GM19455 (cell line): ENCODE results near the gene RNU6-1.

ENCODE experiments used
- ATAC-seq: cut with Tn5 transposase; IDR thresholded peaks from one replicate; pipeline ENCODE4 v1.9.1; 2021; ENCODE audit not compliant: unreplicated experiment

RNU6-1 gene

DNA sequence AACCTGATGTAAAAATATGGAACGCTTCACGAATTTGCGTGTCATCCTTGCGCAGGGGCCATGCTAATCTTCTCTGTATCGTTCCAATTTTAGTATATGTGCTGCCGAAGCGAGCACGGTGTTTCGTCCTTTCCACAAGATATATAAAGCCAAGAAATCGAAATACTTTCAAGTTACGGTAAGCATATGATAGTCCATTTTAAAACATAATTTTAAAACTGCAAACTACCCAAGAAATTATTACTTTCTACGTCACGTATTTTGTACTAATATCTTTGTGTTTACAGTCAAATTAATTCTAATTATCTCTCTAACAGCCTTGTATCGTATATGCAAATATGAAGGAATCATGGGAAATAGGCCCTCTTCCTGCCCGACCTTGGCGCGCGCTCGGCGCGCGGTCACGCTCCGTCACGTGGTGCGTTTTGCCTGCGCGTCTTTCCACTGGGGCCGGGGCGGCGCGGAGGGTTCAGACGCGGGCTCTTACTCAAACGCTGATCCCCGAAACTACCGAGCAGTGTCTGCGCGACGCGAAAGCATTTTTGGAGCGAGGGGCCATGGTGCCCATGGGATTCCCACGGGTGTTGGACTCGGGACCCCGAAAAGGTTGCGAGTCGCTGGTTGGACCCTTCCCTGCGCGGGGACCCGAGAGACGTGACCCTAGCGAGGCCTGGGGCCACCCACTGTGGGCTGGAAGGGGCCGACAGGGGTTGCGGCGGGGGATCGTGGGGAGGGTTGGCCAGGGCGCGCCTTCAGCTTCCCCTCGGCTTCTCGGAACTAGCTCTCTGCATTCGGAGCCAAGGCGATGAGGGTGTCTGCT lies at the start of gene RNU6-1:
Gene RNU6-1 (minus strand): TSS at position 117 of the 820 bp plus-strand sequence.
- ATAC-seq, result peak; percentile 81

DNA sequence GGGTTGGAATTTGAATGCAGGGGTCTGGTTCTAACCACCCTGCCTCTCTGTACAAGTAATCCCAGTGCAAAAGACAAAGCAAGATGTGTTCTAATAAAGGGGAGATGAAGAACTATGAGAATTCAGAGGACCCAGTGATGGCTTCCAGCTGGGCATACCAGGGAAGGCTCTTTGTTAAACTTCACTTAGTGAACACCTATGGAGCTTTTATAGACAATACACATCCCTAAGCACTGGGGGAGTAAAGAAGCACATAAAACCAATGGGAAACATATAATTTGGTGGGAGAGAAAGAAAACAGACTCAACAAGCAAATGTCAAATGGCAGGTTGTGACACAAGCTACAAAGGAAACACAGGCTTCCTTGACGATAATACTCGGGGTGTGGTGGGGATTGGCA lies 47.9 kb upstream of the RNU6-1 start:
- no peak for ATAC-seq

DNA sequence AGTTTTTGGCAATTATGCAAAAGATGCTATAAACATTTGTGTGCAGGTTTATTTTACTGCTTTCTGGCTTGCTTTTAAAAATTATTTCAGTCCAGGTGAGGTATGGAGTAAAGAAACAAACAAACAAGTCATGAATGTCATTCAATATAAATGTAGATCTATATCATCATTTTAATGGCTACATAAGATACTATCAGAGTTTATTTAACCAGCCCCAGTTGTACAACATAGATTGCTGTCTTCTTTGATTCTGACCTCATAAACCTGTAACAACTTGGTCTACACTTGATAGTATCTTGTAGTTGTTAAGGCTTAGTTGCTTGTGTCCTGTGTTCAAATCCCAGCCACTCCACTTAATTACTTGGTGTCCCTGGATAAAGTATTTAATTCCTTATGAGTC lies 46.0 kb upstream of the RNU6-1 start:
- no peak for ATAC-seq

DNA sequence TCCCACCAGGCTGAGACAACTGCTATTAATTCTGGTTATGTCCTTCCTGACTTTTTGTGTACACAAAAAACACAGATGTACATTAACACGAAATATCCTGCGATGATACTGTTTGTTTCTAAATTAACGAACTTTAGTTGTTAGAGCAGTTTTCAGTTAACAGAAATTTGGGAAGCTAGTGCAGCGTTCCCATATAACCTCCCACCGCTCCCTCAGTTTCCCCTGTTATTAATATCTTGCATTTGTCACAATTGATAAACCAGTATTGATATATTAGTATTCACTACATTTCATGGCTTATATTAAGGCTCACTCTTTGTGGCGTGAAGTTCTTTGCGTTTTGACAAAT lies 45.3 kb upstream of the RNU6-1 start:
- ATAC-seq, result no peak

DNA sequence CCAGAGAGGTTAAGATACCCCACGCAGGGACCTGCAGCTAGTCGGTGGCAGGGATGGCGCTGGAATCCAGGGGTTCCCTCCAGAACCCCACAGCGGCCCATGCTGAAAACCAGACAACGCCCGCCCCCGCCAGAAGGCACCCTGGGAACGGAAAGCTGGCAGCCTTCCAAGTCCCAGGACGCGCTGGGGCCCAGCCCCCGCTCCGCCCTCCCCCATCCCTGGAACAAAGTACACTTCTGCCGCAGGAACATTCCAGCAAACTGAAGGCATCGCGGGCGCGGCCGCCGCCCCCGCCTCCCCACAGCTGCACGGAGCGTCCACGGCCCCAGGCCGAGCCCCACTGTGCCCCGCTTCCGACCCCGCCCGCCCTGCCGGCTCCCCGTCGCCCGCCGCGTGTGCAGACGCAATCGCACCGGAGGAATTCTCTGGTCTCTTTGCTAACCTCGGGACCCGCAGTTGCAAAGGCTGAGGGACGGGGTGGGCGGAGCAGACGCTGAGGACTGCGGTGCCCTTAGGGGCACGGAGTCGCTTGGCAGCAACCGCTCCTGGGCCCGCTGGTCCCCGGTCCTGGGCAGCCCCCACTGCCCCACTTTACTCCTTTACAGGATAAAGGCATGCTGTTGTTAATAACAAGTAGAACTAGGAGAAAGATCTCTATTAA lies 44.8 kb upstream of the RNU6-1 start:
- ATAC-seq, result no peak

DNA sequence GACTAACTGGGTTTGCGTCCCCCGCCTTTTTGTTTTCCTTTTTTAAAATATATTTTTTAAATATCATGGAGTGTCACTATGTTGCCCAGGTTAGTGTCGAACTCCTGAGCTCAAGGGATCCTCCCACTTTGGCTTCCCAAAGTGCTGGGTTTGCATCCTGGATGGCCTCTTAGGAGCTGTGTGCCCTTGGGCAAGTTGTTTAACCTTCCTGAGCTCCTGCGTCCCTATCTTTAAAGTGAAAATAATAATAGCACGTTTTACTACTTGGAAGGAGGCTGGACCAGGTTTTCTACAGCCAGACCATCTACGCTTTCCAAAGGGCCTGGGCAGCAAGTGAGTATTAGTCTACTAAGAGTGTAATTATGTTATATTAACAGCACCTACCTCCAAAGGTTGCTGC lies 44.2 kb upstream of the RNU6-1 start:
- no peak for ATAC-seq

DNA sequence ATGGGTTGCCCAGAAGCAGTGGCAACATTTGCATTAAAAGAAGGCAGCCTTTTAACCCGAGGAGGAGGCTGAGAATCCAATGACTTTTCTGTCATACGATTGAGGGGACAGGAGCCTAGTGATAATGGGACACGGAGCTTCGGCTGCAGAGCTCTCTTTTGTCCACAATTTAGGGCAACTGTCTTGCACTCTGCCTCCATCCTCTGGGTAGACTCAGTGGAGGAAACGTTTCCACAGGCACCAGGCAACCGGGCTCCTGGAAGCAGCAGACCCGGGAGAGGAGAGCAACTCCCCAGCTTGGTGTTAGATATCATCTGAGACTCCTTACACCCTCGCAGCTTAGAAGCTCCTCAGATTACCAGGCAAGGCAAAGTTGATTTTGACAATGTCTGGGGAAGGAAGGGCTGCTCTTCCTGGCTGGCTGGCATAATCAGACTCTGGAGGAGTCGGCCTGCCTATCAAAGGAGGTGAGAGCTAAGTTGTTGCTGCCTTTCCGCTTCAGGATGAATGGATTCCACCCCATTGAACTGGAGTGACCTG lies 43.5 kb upstream of the RNU6-1 start:
- no peak for ATAC-seq

DNA sequence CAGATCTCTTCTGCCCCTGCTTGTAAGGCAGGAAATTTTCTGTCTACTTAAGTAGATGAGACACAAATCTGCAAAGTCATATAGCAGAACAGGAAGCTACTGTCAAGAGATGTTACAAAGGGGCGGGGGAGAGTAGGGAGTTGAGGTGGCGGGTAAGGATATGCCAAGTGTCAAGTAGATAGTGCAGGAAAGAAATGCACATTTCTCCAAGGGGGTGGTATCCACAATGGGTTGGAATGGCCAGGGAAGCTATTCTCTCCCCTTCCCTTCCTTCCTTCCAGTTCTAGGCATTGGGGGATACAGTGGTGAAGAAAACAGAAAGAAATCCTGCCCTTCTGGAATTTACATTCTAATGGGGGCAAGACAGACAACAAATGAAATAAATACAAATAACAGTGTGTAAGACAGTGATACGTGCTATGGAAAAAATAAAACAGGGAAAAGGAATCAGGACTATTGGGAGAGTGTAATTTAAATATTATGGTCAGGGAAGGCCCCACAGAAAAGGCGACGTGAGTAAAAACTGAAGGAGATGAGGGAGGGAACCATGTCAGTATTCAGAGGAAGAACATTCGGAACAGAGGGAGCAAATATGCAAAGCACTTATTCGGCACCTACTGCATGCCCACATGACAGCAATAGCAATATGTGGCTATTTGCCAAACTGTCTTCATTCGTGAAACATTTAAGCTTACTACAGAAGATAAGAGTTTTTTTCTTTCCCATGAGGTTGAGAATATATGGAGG lies 42.8 kb upstream of the RNU6-1 start:
- no peak for ATAC-seq

DNA sequence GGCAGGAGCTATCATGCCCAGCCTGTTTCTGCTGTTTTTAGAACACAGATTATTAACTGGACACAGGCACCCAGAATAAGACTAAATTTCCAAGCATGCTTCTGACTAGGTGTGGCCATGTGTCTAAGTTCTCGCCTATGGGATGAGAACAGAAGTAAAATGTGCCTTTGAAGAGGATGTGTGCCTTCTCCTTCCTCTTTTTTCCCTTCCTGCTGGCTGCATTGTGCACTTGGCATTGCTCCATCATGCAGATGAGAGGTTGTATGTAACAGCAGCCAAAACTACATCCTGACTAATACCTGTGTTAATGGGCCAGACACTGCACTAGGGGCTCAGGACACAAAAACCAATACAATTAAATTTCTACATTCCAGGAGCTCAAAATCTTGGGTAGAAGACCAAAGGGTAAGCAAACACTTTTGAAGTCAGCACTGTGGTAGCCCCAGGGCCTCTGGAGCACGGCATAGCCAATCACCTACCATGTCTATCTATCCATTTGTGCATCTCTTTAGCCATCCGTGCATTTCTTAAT lies 40.9 kb upstream of the RNU6-1 start:
- no peak for ATAC-seq

DNA sequence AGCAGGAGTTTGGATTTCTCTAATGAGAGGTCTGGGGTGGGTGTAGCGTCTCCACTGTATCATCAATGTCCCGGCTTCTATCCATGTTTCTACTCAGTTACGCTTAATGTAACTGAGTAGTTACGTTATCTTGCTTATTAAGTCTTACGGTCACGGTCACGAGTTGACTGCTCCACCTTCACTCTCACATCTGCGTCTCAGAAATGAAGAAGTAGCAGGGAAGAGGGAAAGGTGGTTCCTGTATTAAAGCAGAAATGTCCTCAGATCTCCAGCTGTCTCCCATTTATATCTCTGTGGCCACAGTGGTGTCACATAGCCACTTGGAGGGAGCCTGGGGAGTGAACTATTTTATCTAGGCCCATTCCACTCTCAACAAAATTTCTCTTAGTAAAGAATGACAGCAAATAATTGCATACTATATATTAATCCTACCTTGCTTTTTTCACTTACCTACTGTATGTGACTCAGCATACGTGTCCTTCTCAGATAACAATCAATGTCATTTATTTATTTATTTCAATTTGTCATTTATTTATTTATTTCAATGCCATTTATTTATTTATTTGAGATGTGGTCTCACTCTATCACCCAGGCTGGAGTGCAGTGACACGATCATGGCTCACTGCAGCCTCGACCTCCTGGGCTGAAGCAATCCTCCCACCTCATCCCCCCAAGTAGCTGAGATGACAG lies 39.7 kb upstream of the RNU6-1 start:
- ATAC-seq, result no peak

DNA sequence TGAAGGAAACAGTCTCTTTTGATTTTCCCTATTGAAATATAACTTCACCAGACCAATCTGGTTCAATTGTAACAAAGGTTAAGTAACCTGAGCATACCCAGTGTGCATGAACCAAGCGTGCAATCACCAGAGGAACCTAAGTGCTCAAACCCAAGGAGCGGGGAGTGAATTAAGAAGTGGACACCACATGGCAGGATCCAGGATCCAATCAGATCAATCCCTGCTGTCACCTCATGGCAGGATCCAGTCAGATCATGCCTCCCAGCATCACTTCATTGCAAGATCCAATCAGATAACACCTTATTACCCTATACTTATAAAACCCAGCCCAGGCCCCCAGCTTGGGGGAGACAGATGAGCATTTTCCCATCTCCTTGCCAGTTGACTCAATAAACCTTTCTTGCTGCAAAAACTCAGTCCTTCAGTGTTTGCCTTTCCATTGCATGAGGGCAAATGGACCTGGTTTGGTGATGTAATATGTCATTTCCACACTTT lies 38.9 kb upstream of the RNU6-1 start:
- no peak for ATAC-seq

DNA sequence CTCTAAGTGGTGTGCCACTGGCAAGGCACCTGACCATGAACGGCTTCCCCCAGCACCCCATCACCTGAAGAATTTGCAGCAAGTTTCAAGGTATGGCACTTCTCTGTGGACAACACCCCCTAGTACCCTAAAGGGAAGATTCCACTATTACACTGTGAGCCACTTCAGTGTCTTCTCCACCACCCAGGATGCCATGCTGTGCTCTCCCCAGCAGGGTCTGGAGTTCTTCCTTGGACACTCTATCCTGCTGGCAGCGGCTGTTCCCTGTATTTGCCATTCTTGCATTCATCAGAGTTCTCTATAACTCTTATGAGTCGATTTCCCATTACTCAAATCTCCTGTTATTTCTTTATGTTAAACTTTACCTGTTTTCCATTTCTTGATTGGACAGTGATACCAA lies 33.9 kb upstream of the RNU6-1 start:
- no peak for ATAC-seq

DNA sequence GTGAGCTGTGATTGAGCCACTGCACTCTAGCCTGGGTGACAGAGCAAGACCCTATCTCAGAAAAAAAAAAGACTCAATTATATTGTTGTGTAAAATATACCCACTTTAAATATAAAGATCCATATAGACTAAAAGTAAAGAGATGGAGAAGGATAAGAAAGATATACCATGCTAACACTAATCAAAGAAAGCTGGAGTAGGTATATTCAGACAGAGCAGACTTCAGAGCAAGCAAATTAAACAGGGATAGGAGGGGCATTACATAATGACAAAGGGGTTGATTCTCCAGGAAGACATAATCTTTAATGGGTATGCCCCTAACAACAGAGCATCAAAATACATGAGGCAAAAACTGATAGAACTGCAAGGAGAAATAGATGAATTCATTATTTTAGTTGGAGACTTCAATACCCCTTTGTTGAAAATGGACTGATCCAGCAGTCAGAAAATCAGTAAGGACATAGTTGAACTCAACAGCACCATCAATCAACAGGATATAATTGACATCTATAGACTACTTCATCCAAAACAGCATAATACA lies 31.1 kb upstream of the RNU6-1 start:
- no peak for ATAC-seq

DNA sequence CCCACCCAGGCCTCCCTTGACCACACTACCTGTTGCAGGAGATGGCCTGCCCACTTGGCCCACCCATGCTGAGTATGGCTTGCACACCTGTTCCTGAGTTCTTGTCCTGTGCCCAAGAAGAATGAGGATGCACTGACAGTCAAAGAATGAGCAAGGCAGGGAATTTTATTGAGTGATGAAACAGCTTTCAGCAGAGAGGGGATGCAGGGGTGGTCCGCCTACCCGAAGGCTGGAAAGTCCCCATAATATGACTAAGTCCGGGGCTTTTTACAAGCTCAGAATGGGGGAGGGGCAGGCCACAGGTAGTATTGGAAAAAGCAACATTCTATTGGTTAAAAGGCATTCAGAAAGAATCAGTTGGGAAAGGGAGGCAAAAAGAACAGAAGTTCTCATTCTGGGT lies 29.9 kb upstream of the RNU6-1 start:
- ATAC-seq, result no peak

DNA sequence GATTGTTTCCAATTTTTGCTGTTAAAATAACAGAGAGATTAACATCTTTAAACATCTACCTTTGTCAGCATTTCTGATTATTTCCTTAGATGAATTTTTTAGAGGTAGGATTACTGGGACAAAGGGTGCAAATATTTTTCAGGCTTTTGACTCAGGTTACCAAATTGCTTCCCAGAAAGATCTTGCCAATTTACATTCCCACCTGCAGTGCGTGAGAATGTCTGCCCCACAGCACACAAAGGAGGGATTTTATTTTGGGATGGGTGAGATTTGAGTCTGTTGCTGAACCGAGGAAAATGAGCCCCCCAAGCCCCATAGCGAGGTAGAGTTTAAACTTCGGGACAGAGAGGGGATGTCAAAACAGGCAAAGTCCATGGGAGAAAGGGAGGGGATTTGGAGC lies 25.9 kb upstream of the RNU6-1 start:
- no peak for ATAC-seq

DNA sequence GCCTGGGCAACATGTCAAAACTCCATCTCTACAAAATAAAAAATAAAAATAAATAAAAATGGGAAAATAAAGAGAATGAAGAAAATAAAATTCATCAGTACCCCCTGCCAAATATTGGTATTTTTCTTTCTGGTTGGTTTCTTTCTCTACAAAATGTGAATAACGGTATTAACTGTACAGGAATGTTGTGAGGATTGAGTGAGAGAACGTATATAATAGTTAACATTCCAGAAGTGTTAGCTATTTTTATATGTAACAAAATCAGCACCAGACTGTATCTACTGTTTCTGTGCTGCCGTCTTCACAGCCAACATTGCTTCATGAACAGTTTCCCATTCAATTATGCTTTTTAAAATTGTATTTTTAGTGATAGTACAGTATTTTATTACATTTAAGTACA lies 25.5 kb upstream of the RNU6-1 start:
- ATAC-seq, result no peak

DNA sequence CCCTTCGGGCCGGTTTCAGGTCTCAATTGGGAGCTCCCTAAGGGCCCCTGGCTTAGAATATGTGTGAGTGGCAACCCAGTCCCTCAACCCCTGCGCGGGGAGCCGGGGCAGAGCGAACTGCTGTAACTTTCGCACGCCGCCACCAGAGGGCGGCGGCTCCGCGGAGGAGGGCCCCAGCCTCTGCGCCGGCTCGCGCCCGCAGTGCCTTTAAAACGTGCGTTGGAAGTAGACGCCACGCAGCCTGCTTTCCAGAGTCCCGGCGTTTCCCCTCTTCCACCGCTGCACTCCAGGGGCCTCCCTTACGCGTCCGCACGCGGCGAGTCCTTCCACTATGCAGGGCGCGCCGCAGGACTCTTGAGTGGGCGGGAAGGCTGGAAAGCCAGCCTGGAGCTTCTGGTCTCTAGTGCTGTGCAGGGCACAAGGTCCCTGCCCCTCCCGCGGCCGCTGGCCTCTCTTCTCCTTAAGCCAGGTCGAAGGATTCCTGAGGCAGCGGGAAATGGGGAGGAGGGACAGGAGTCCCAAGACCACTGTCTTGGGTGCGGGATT lies 23.7 kb upstream of the RNU6-1 start:
- peak; percentile 73 for ATAC-seq

DNA sequence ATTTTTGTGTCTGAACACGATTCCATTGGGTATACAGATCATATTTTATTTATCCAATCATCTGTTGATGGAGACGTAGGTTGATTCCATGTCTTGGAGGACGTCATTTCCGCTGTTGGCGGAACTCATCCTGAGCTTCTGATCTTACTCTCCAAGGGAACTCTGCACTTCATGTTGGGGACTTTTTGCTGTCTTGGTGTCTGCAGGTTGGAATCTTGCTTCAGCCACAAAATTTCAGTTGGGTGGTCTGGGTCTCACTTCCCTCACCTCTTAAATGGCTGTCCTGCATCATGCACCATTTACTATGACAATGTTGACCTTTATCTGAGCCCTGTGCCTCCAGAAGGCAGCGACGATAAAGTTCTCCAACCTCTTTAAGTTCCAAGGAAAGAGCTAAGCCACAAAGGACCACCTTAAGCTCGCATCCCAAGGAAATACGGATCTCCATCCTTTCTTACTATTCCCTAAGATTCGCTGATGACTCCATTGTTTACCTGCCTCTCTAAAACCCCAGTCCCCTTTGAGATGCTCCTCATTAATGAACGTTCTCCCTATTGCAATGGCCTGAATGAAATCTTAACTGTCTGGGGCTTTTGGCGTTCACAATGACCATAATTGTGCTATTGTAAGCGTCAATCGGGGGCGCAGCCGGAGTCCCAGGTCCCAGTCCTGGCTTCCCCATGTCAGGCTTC lies 23.1 kb upstream of the RNU6-1 start:
- peak; percentile 31 for ATAC-seq

DNA sequence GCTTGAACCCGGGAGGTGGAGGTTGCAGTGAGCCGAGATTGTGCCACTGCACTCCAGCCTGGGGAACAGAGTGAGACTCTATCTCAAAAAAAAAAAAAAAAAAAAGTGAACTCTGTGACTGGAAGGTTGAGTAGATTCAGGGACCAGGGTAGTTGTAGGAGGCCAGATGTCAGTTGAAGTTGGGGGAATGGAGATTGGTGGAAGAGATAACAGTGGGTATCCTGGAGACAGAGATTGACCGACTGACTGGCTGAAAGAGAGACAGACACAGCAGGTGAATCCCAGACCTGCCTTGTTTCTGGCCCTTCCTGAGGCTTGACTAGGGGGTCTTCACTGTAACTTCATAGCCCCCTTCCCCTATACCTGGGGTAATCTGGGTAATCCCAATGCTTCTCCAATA lies 22.1 kb upstream of the RNU6-1 start:
- no peak for ATAC-seq
